Psoas muscle (tissue), 8 donors: ENCODE measurements around the gene HPSE2. TPM values are rescaled to one million over a fixed set of nuclear protein-coding genes. Genes with fewer than 3 reads are reported as not detected.

Experiments
- ATAC-seq, 4 donors: fragments of 200-7000 bp; cut with Tn5 transposase; one replicate each; pipeline ENCODE4 v1.9.1; 2020; ENCODE audit warnings: moderate library complexity in 3 of 4, mild to moderate bottlenecking in 2 of 4
- DNase-seq, 2 donors: peaks; one replicate each; pipeline ENCODE4 v3.0.0-alpha.2; 2020
- H3K27ac ChIP-seq: fragments of 200-600 bp; one replicate; pipeline ENCODE4 v1.8.0; 2022
- H3K27me3 ChIP-seq, 3 donors: fragments of 200-600 bp in 1 of 3; one replicate each; pipeline versions ENCODE4 v1.6.1 to v1.8.0; 2013 to 2022; ENCODE audit warnings: low read length in 2 of 3, mild to moderate bottlenecking in 2 of 3, moderate library complexity in 1 of 3; ENCODE audit not compliant: insufficient read depth in 3 of 3
- H3K36me3 ChIP-seq, 2 donors: fragments of 200-600 bp in 1 of 2; one replicate each; pipeline versions ENCODE4 v1.6.1 to v1.8.0; 2013 to 2022; ENCODE audit warnings: low read depth in 1 of 2, mild to moderate bottlenecking in 1 of 2, moderate library complexity in 1 of 2; ENCODE audit not compliant: insufficient read depth in 1 of 2
- H3K4me1 ChIP-seq: fragments of 200-600 bp; one replicate; pipeline ENCODE4 v1.8.0; 2022
- H3K4me3 ChIP-seq: fragments of 200-600 bp; one replicate; pipeline ENCODE4 v1.8.0; 2022; ENCODE audit warnings: mild to moderate bottlenecking
- H3K9me3 ChIP-seq: fragments of 200-600 bp; one replicate; pipeline ENCODE4 v1.8.0; 2022
- CTCF ChIP-seq: fragments of 200-600 bp; IDR thresholded peaks from one replicate; pipeline ENCODE4 v1.8.0; 2022; ENCODE audit warnings: antibody characterized with exemption
- WGBS, 3 donors: extraction: QIAGEN DNeasy Blood & Tissue Kit; methylation state at CpG; one replicate each; pipeline versions ENCODE4 v1.1.6 to v1.1.7; 2013; 5-methylcytosine and 5-hydroxymethylcytosine counted together
- intact Hi-C, 2 donors: fragments of 100-400 bp; cut with DNase I; formaldehyde crosslinking; loops; one replicate each; pipeline versions ENCODE4 v1.11.0 to v1.14.2; 2022
- polyA plus RNA-seq, 3 donors: library from polyadenylated mRNA; stranded (reverse); fragments of 200-250 nt; gene quantifications; one replicate each; pipeline ENCODE4 v1.2.3, GENCODE V29; 2013
- total RNA-seq, 4 donors: library from RNA; stranded (reverse); fragmentation: NEBNext Ultra II Directional in 2 of 4; extraction: Animal tissue kit (Norgen Biotek cat#: 25700) in 2 of 4; gene quantifications; one replicate each; pipeline versions ENCODE4 v1.2.1 to v1.2.4, GENCODE V29; 2021 to 2023
- donor health status: healthy with polysubstance abuse.
- donor health status: DM: no; HTN: no; CAD: no; lungs with moderate emphysema.
- donor health status: Bipolar disorder and iron deficiency.
- donor health status: healthy.
- donor health status: DM: yes; HTN: yes; CAD: no.
- donor health status: DM: no; HTN: no; CAD: no.
- donor health status: DM: no; HTN: no; CAD: no.
- donor health status: DM: yes; HTN: yes; CAD: no.

HPSE2 gene
- total and polyA plus RNA-seq, 7 donors, result 0.01 to 0.17 (median 0.03) TPM; not detected in 4

DNA sequence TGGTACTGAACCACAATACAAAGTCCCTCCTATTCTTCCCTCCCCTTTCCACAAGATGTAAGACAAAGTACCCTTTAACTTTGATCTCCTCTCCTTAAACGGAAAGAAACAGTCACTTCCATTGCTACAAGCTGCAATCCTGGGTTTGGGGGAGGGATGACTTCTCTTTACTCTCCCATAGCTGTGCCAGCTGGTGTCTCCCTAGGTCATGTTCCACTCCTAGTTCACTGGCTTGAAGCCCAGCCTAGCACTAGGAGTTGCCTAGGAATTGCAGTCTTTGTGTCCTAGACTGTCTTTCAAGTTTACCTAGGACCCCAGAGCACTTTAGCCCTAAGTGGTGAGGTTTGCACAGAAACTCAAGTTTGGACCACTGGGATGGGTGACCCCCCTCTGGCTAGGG is 311.1 kb downstream of the HPSE2 start:
- Histone ChIP-seq H3K4me3 (no peak overlapping the region), H3K36me3 (no peaks in the 10 kb centered on the region), H3K27ac (no peak overlapping the region), H3K4me1 (no peaks in the 10 kb centered on the region), H3K9me3 (peaks cover 2% of the 10 kb centered on the region), H3K27me3 (peaks cover 0 to 2% (median 0%) of the 10 kb centered on the region in 3 donors)
- TF ChIP-seq CTCF, result no peak
- DNase-seq (no peak), ATAC-seq (no peak)
- intact Hi-C loops, result no loop called here
- WGBS, 3 donors, result 25 to 43% (median 28%) methylated on average over 1 of the region's 1 CpG

DNA sequence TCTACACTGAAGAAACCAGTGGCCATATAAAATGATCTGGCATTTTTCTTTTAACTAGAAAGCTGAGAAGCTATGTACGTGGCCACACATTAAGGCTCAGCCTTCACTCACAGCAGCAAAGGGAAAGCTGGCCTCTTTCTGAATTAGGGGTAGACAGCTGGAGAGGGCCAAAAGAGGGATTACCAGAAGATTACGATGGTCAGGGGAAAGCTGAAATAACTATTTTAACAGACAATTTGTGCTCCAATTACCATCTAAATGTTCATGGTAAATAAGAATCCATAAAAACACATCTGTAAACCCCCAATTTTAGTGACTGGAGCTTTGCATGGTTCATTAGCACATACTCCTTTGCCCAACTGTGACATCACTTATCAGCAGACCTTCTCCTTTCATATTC is 314.3 kb downstream of the HPSE2 start:
- intact Hi-C loops, result no loop called here
- ATAC-seq (no peak), DNase-seq (no peak)
- WGBS, 3 donors, result 18 to 27% (median 24%) methylated on average over 2 of the region's 2 CpGs
- no peak for TF ChIP-seq CTCF
- Histone ChIP-seq H3K27me3 (peaks cover 0 to 2% (median 0%) of the 10 kb centered on the region in 3 donors), H3K4me3 (no peak overlapping the region), H3K4me1 (no peaks in the 10 kb centered on the region), H3K27ac (no peak overlapping the region), H3K36me3 (no peaks in the 10 kb centered on the region), H3K9me3 (no peaks in the 10 kb centered on the region)

- no peak for TF ChIP-seq CTCF
- intact Hi-C loops, result no loop called here
- WGBS, 3 donors, result 13 to 20% (median 15%) methylated on average over 2 of the region's 2 CpGs
- Histone ChIP-seq H3K27ac (no peak overlapping the region), H3K36me3 (no peaks in the 10 kb centered on the region), H3K4me1 (no peaks in the 10 kb centered on the region), H3K4me3 (no peak overlapping the region), H3K9me3 (no peaks in the 10 kb centered on the region), H3K27me3 (peaks cover 0 to 2% (median 0%) of the 10 kb centered on the region in 3 donors)
- DNase-seq (no peak), ATAC-seq (no peak)
Measured at GRCh38 chr10:98920807-98921206, 314.8 kb downstream of the HPSE2 start.

- ATAC-seq, result no peak
- DNase-seq, result no peak
- Histone ChIP-seq H3K4me1 (no peaks in the 10 kb centered on the region), H3K9me3 (no peaks in the 10 kb centered on the region), H3K4me3 (no peak overlapping the region), H3K27me3 (peaks cover 0 to 2% (median 0%) of the 10 kb centered on the region in 3 donors), H3K27ac (no peak overlapping the region), H3K36me3 (no peaks in the 10 kb centered on the region)
- no peak for TF ChIP-seq CTCF
- intact Hi-C loops, result no loop called here
Measured at GRCh38 chr10:98920360-98920759, 315.3 kb downstream of the HPSE2 start.

DNA sequence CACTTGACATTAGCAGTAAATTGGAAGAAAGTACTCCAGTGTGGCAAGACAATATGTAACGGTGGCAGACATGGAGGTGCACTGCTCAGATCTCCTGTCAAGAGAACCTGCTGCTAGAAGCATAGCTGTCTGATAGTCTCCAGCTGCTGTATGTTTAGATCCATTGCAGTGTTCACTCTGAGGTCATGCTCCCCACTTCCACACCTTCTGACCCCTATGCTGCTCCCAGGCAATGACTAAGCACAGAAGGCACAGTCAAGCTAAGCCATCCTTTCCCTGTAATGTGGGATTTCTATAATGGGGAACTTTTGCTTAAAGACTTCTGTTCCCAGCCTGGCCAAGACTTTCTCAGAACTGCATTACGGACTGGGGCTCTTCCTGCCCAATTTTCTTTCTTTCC is 315.8 kb downstream of the HPSE2 start:
- DNase-seq, result no peak
- 47 to 52% (median 51%) methylated on average over 2 of the region's 2 CpGs for WGBS, 3 donors
- no peak overlapping the region for H3K27ac ChIP-seq
- no peaks in the 10 kb centered on the region for H3K9me3 ChIP-seq
- H3K36me3 ChIP-seq, result no peaks in the 10 kb centered on the region
- intact Hi-C loops, result no loop called here
- H3K4me1 ChIP-seq, result no peaks in the 10 kb centered on the region
- TF ChIP-seq CTCF, result no peak
- no peak for ATAC-seq
- H3K4me3 ChIP-seq, result no peak overlapping the region
- no peaks in the 10 kb centered on the region for H3K27me3 ChIP-seq
